Breast epithelium (tissue), 3 donors: ENCODE measurements around the gene ADRM1.

Source experiments
- CTCF ChIP-seq, 3 donors: fragments of 450-650 bp; IDR thresholded peaks; one replicate each; pipeline ENCODE4 v1.5.1; 2016 to 2017; ENCODE audit warnings: antibody characterized with exemption in 3 of 3, mild to moderate bottlenecking in 3 of 3, moderate library complexity in 3 of 3
- POLR2A ChIP-seq: fragments of 450-650 bp; IDR thresholded peaks from one replicate; pipeline ENCODE4 v1.6.1; 2016; ENCODE audit warnings: antibody characterized with exemption, mild to moderate bottlenecking, moderate library complexity

GRCh38 chr20:62263396-62263795 is 39.4 kb upstream of the ADRM1 start:
- no peak for TF ChIP-seq CTCF (IDR thresholded peaks at IDR 0.05)
- TF ChIP-seq POLR2A: no peak
